ENCODE results near the gene PDE9A. TPM values are rescaled to one million over a fixed set of nuclear protein-coding genes. Genes with fewer than 3 reads are reported as not detected.

Gene PDE9A
- total RNA-seq, 1 donor from 2014 or later: 2.0 TPM

DNA sequence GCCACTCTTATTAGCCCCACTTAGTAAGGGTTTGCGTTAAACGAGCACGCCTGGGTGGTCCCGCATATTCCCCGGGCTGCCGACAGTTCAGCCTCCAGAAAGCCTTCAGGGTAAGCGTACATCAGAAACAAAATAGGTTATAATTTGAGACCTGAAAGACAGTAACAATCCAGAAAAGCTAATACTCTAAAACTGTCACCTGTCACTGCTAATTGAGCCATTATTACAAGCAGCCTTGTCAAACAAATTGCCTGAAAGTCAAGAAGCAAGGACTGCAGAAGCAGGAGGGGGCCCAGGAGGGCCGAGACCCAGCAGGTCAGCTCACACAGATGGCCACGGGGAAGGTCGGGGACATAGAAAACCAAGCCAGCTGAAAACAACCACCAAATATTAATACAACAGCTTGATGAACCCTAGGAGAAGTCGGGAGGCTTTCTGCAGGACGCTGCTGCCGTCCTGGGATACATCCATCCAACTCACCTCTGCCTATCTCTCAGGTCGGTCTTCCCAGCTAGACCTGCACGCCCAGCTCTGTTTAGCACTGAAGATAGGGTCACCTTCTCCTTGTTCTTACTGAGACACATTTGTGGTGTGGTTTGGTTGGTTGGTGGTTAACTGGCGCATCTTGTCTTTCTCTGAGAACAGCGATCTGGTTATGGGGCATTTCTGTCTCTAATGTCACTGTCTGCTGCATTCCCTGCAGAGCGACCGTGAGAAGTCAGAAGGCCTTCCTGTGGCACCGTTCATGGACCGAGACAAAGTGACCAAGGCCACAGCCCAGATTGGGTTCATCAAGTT is 115.1 kb downstream of the PDE9A start:
- no peak for TF ChIP-seq CTCF (conservative IDR thresholded peaks at IDR 0.05; ENCODE audit: low read depth, low read length)
- H3K4me3 ChIP-seq (ENCODE audit: low read depth, low read length): no peak overlapping the region
- no peak for DNase-seq (ENCODE audit: low read depth)

- TF ChIP-seq CTCF (conservative IDR thresholded peaks at IDR 0.05; ENCODE audit: low read depth, low read length): no peak
- DNase-seq (ENCODE audit: low read depth): no peak
- H3K4me3 ChIP-seq (ENCODE audit: low read depth, low read length): no peak overlapping the region
These were observed 115.9 kb downstream of the PDE9A start for GRCh38 chr21:42769183-42769819.

GRCh38 chr21:42769820-42770716 is 116.6 kb downstream of the PDE9A start:
- no peak overlapping the region for H3K4me3 ChIP-seq (ENCODE audit: low read depth, low read length)
- no peak for DNase-seq (ENCODE audit: low read depth)
- TF ChIP-seq CTCF (conservative IDR thresholded peaks at IDR 0.05; ENCODE audit: low read depth, low read length): no peak

GRCh38 chr21:42770717-42771502 is 117.5 kb downstream of the PDE9A start:
- no peak overlapping the region for H3K4me3 ChIP-seq (ENCODE audit: low read depth, low read length)
- DNase-seq (ENCODE audit: low read depth): no peak
- TF ChIP-seq CTCF (conservative IDR thresholded peaks at IDR 0.05; ENCODE audit: low read depth, low read length): no peak

DNA sequence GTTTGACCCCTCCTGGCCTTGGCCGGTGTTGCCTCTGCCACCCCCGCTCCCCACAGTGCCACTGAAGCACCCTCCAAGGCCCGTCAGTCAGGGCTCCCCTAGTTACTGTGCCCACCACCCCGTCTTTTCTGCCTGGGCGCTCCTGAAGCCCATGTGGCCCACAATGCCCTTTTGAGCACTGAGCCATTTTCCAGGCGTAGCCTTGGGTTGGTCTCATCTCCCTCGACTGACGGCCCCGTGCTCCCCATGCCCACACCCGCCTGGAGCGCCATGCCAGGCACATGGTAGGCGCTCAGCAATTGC is 118.0 kb downstream of the PDE9A start:
- no peak overlapping the region for H3K4me3 ChIP-seq (ENCODE audit: low read depth, low read length)
- no peak for TF ChIP-seq CTCF (conservative IDR thresholded peaks at IDR 0.05; ENCODE audit: low read depth, low read length)
- no peak for DNase-seq (ENCODE audit: low read depth)

DNA sequence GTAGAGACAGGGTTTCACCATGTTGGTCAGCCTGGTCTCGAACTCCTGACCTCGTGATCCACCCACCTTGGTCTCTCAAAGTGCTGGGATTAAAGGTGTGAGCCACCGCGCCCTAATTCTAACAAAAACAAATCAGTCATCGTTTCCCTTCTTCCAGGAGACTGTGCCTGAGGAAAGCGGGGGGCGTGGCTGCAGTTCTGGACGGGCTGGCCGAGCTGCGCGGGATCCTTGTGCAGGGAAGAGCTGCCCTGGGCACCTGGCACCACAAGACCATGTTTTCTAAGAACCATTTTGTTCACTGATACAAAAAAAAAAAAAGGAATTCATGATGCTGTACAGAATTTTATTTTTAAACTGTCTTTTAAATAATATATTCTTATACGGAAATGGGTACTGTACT is 121.7 kb downstream of the PDE9A start:
- DNase-seq (ENCODE audit: low read depth): no peak
- no peak for TF ChIP-seq CTCF (conservative IDR thresholded peaks at IDR 0.05; ENCODE audit: low read depth, low read length)
- H3K4me3 ChIP-seq (ENCODE audit: low read depth, low read length): no peak overlapping the region

Measured in epithelial cell of proximal tubule (primary cell).